Mammary epithelial cell (primary cell): ENCODE data around the gene FCER2.

Source experiments
- CTCF ChIP-seq, 2 donors: IDR thresholded peaks in 1 of 2; conservative IDR thresholded peaks in 1 of 2; 2 replicates each; pipeline ENCODE4 v1.5.1; 2011 to 2012; ENCODE audit warnings: inconsistent platforms in 2 of 2, low read length in 2 of 2, mild to moderate bottlenecking in 2 of 2, control low read depth in 1 of 2, low read depth in 1 of 2; ENCODE audit not compliant: insufficient read depth in 1 of 2; ENCODE audit errors: extremely low read depth in 1 of 2
- EZH2 ChIP-seq: IDR thresholded peaks from 2 replicates; pipeline ENCODE4 v1.6.1; 2012; ENCODE audit warnings: low read length, inconsistent platforms, borderline replicate concordance

- no peak for TF ChIP-seq CTCF (conservative IDR thresholded peaks at IDR 0.05 in 1 of 2, IDR thresholded peaks at IDR 0.05 in 1 of 2; ENCODE audit: extremely low read depth in 1 of 2, insufficient read depth in 1 of 2, low read depth in 1 of 2, low read length in 2 of 2)
- no peak for TF ChIP-seq EZH2
These were observed 36.1 kb upstream of the FCER2 start for GRCh38 chr19:7738023-7738422.
